GM12872 (cell line): ENCODE results near the gene TDRD12.

Source experiments
- TF ChIP-seq, protein P1 (sequence below): IDR thresholded peaks from 3 replicates; pipeline ENCODE4 v1.5.1; 2011; ENCODE audit warnings: low read depth, mild to moderate bottlenecking, low read length, moderate library complexity; ENCODE audit not compliant: insufficient read depth

The TDRD12 gene

GRCh38 chr19:32817569-32818476 is 98.3 kb downstream of the TDRD12 start:
- TF ChIP-seq, protein P1, sequence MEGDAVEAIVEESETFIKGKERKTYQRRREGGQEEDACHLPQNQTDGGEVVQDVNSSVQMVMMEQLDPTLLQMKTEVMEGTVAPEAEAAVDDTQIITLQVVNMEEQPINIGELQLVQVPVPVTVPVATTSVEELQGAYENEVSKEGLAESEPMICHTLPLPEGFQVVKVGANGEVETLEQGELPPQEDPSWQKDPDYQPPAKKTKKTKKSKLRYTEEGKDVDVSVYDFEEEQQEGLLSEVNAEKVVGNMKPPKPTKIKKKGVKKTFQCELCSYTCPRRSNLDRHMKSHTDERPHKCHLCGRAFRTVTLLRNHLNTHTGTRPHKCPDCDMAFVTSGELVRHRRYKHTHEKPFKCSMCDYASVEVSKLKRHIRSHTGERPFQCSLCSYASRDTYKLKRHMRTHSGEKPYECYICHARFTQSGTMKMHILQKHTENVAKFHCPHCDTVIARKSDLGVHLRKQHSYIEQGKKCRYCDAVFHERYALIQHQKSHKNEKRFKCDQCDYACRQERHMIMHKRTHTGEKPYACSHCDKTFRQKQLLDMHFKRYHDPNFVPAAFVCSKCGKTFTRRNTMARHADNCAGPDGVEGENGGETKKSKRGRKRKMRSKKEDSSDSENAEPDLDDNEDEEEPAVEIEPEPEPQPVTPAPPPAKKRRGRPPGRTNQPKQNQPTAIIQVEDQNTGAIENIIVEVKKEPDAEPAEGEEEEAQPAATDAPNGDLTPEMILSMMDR = no peak

DNA sequence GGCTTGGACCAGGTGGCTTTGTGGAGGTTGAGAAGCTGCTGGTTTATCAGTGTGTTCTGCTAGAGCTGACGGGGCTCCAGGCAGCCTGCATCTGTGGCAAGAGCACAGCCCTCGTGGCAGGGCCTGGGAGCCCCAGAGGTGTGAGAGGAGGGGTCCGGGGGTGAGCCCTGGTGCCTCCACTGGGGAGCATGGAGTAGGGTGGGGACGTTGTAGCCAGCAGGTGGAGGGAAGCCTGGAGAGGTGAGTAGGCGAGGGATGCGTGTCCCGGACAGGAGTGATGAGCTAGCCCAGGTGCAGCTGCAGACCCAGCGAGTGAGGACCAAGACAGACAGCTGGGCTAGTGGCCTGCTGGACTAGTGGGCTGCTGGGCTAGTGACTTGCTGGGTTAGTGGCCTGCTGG is 99.0 kb downstream of the TDRD12 start:
- TF ChIP-seq, protein P1 = no peak

- TF ChIP-seq, protein P1 = no peak
These were observed 100.1 kb downstream of the TDRD12 start for GRCh38 chr19:32819419-32820400.

GRCh38 chr19:32822916-32823746 is 103.6 kb downstream of the TDRD12 start:
- TF ChIP-seq, protein P1 = no peak

DNA sequence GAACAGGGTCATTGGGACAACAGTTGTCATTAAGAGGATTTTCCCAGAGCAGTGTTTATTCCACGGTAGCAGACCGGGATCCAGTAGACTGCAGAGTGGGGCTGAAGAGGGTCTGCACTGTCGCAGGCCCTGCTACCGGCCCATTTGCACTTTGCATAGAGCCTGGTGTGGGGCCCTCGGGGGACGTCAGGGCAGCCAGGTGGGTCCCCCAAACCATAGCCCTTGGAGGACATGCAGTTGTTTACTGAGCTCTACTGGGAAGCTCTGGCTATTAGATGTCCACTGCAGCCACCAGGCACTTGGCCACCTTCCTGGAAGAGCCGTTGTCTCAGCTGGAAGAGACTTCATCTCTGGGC is 104.2 kb downstream of the TDRD12 start:
- TF ChIP-seq, protein P1 = no peak

GRCh38 chr19:32824191-32824751 is 104.7 kb downstream of the TDRD12 start:
- TF ChIP-seq, protein P1 = no peak
